MM.1S (cell line): ENCODE data around the gene RHBDL2.

Experiments used
- EZH2phosphoT487 ChIP-seq: fragments of 300-600 bp; sonication (generic); IDR thresholded peaks from 2 replicates; pipeline ENCODE4 v1.6.1; 2018; ENCODE audit warnings: antibody characterized with exemption, low read length
- TF ChIP-seq, protein P1 (sequence below): fragments of 300-600 bp; sonication (generic); IDR thresholded peaks from 2 replicates; pipeline ENCODE4 v1.5.1; 2016; ENCODE audit warnings: antibody characterized with exemption, low read length, mixed read lengths

- TF ChIP-seq, protein P1, sequence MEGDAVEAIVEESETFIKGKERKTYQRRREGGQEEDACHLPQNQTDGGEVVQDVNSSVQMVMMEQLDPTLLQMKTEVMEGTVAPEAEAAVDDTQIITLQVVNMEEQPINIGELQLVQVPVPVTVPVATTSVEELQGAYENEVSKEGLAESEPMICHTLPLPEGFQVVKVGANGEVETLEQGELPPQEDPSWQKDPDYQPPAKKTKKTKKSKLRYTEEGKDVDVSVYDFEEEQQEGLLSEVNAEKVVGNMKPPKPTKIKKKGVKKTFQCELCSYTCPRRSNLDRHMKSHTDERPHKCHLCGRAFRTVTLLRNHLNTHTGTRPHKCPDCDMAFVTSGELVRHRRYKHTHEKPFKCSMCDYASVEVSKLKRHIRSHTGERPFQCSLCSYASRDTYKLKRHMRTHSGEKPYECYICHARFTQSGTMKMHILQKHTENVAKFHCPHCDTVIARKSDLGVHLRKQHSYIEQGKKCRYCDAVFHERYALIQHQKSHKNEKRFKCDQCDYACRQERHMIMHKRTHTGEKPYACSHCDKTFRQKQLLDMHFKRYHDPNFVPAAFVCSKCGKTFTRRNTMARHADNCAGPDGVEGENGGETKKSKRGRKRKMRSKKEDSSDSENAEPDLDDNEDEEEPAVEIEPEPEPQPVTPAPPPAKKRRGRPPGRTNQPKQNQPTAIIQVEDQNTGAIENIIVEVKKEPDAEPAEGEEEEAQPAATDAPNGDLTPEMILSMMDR, result no peak
- TF ChIP-seq EZH2phosphoT487, result no peak
These were observed at the start of gene RHBDL2 for GRCh38 chr1:38941527-38942019.
